Measurements from ENCODE around the gene S100A7A. TPM values are rescaled to one million over a fixed set of nuclear protein-coding genes. Genes with fewer than 3 reads are reported as not detected.

Gene S100A7A
- total RNA-seq, 2 experiments from 2014 or later: not detected

DNA sequence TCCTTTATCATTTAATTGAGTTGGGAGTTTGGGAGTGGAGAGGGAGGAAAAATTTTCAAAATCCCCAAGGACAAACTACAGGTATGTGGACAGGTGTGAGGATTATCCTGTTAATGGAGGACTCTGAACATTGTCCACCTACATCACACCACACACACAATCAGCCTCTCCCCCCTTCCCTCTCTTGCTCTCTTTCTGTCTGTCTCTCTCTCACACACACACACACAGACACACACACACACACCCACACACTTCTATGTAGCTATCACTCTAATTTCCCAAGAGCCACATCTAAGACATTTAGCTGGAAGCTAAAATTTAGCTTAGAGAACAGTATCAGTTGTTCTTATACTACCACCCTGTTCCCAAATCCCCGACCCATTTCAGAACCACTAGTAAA, 26.9 kb upstream of the S100A7A start:
- Mint-ChIP-seq H3K4me1 (peaks cover 5% of the 10 kb centered on the region), H3K36me3 (no peaks in the 10 kb centered on the region), H3K4me3 (no peak overlapping the region), H3K9me3 (no peaks in the 10 kb centered on the region), H3K27ac (no peak overlapping the region), H3K27me3 (peaks cover 9% of the 10 kb centered on the region)
- no peak for ATAC-seq (ENCODE audit: low read depth)
- no peak for DNase-seq
- POLR2A ChIA-PET: no interaction called here

DNA sequence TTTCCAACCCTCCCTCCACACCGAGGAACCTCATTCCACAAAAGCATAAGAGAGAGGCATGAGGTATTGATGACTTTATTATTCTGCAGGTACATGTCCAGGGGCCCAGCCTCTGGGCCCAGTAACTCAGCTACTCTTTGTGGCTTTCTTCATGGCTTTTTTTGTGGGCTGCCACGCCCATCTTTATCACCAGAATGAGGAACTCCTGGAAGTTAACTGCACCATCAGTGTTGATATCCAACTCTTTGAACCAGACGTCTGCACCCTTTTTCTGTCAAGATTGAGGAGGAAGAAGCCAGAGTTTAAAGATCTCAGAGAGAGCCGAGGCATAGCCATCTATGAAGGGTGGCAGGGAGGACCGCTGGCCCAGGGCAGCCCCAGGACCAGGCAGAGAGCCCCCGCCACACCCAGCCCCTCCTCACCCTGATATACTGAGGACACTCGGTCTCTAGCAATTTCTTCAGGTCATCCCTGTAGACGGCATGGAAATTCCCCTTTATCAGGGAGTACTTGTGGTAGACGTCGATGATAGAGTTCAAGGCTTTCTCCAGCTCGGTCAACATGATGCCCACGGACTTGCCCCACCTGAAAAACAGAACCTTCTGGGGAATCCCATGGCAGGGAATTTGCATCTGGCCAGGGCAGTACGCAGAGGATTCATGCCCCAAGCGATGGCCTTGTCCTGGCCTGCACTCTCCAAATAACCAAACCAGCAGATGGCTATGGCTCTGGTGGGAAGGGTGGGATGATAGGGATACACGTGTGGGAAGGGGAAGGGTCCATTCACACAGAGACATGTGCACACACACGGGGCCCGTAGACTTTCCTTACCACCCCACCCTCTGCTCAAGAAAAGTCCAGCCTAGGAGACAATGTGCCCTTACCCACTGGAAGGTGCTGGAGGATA, 26.1 kb upstream of the S100A7A start:
- H3K4me3 Mint-ChIP-seq: no peak overlapping the region
- DNase-seq (no peak), ATAC-seq (ENCODE audit: low read depth) (no peak)
- H3K27me3 Mint-ChIP-seq: peaks cover 9% of the 10 kb centered on the region
- peaks cover 5% of the 10 kb centered on the region for H3K4me1 Mint-ChIP-seq
- no peaks in the 10 kb centered on the region for H3K36me3 Mint-ChIP-seq
- no peak overlapping the region for H3K27ac Mint-ChIP-seq
- no peaks in the 10 kb centered on the region for H3K9me3 Mint-ChIP-seq
- POLR2A ChIA-PET: no interaction called here

DNA sequence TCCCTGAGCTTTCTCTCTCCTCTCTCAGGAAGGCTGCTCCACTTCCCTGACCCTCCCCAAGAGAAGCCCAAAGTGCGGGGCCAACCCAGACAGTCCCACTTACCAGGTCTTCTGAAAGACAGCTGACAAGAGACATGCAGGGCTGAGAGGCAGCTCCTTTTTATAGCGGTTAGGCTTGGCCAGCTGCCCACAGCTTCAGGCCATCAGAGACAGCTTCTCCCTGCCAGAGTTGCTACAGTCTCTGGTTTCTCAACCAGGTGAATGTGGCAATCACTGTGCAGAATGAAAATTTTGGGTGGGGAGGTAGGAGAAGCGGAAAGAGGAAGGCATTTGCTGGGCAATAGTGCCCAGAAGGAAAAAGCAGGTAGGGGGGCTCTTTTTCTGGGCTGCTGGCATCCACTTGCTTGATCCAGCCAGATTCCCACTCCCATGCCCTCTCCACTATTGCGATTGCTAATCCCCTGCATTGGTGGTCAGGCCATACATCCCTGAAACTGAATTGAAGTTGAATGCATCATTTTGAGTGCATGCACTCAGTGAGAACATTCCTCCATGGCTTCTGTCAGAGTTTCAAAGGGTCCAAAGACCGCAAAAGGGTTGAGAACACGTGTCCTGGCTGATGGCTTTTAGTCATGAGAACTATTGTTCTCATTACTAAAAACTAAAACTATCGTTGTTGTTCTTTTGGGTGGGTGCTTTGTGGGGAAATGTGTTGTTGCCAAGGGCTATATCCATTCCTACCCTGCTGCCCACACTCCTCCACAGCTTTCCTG, 25.2 kb upstream of the S100A7A start, which contains the start of gene S100A8:
Gene S100A8, minus strand, starts transcription at position 136 of the 773 bp plus-strand sequence. CDS start 538 bp downstream, outside the sequence.
- no peak within 1 kb of the TSS for H3K4me3 Mint-ChIP-seq
- no peak for ATAC-seq (ENCODE audit: low read depth)
- H3K27me3 Mint-ChIP-seq: peaks cover 15% of the 10 kb centered on the region
- no peaks in the 10 kb centered on the region for H3K9me3 Mint-ChIP-seq
- DNase-seq: no peak
- H3K27ac Mint-ChIP-seq: no peak within 1 kb of the TSS
- POLR2A ChIA-PET: no interaction called here
- no peaks in the 10 kb centered on the region for H3K36me3 Mint-ChIP-seq
- H3K4me1 Mint-ChIP-seq: peaks cover 3% of the 10 kb centered on the region

DNA sequence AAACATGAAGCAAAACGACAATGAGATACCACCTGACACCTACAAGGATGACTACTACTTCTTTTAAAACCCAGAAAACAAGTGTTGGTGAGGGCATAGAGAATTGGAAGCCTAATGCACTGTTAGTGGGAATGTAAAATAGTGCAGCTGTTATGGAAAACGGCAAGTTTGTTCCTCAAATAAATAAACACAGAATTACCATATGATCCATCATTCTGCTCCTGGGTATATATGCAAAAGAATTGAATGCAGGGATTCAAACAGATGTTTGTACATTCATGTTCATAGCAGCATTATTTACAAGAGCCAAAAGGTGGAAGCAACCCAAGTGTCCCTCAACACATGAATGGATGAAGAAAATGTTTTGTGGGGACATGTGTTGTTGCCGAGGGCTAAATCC, 24.1 kb upstream of the S100A7A start:
- Mint-ChIP-seq H3K9me3 (no peaks in the 10 kb centered on the region), H3K27me3 (peaks cover 11% of the 10 kb centered on the region), H3K27ac (no peak overlapping the region), H3K36me3 (no peaks in the 10 kb centered on the region), H3K4me1 (no peaks in the 10 kb centered on the region), H3K4me3 (no peak overlapping the region)
- POLR2A ChIA-PET: no interaction called here
- ATAC-seq (ENCODE audit: low read depth) (no peak), DNase-seq (no peak)

DNA sequence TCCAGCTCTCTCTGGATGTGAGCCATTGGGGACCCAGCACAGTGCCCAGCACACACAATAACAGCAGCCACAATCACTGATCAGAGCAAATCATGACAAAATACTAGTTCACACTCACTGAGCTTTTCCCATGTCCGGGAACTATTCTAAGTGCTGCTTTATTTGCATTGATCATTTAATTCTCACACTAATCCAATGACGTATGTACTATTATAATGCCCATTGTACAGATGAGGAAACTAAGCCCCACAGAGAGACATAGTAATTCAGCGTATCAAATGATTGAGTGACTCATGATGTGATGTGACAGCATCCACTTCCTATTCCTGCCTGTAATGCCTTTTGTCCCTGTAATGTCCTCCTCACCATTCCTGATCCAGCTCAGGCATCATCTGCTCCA, 23.5 kb upstream of the S100A7A start:
- POLR2A ChIA-PET: no interaction called here
- ATAC-seq (ENCODE audit: low read depth): no peak
- Mint-ChIP-seq H3K36me3 (no peaks in the 10 kb centered on the region), H3K4me3 (no peak overlapping the region), H3K9me3 (no peaks in the 10 kb centered on the region), H3K27me3 (peaks cover 11% of the 10 kb centered on the region), H3K4me1 (no peaks in the 10 kb centered on the region), H3K27ac (no peak overlapping the region)
- no peak for DNase-seq

DNA sequence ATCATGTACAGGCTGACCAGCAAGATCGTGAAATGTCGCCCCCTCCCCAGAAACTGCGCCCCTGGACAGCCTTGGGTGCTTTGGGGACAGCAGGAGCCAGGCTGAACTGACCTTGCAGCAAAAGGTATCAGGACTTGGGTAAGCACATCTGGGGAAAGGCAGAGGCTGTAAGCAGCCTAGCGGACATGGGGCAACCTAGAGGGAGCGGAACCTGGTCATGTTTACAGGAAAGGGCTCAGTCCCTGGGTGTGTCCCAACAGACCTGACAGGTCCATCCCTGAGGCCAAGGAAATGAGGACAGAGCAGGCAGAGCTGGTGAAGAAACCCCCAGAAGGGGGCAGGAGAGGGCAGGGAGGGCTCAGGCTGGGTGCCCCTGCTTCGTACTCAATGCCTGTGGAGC, 22.4 kb upstream of the S100A7A start:
- H3K27me3 Mint-ChIP-seq: peaks cover 11% of the 10 kb centered on the region
- H3K27ac Mint-ChIP-seq: no peak overlapping the region
- no peak for ATAC-seq (ENCODE audit: low read depth)
- no peak overlapping the region for H3K4me3 Mint-ChIP-seq
- no peaks in the 10 kb centered on the region for H3K4me1 Mint-ChIP-seq
- no peaks in the 10 kb centered on the region for H3K9me3 Mint-ChIP-seq
- no peak for DNase-seq
- no peaks in the 10 kb centered on the region for H3K36me3 Mint-ChIP-seq
- POLR2A ChIA-PET: no interaction called here

DNA sequence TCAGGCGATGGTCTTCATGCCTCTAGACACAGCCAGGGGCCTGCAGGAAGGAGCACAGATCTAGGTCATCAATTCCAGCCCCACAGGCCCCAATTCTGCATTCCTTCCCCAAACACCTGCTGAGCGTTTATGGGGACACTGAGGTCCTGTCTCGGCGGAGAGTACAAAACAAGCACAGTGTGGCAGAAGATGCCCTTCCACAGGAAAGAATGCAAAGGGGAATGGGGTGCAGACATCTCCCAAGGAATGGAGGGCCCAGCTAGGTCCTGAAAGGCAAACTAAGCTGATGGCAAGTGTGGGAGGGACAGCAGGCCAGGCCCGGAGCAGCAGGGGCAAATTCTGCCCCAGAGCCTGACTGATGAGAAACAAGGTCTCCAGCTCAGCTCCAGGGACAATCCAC, 21.9 kb upstream of the S100A7A start:
- no peak overlapping the region for H3K27ac Mint-ChIP-seq
- H3K9me3 Mint-ChIP-seq: no peaks in the 10 kb centered on the region
- no peak overlapping the region for H3K4me3 Mint-ChIP-seq
- POLR2A ChIA-PET: no interaction called here
- DNase-seq (no peak), ATAC-seq (ENCODE audit: low read depth) (no peak)
- no peaks in the 10 kb centered on the region for H3K36me3 Mint-ChIP-seq
- H3K4me1 Mint-ChIP-seq: no peaks in the 10 kb centered on the region
- H3K27me3 Mint-ChIP-seq: peaks cover 11% of the 10 kb centered on the region

DNA sequence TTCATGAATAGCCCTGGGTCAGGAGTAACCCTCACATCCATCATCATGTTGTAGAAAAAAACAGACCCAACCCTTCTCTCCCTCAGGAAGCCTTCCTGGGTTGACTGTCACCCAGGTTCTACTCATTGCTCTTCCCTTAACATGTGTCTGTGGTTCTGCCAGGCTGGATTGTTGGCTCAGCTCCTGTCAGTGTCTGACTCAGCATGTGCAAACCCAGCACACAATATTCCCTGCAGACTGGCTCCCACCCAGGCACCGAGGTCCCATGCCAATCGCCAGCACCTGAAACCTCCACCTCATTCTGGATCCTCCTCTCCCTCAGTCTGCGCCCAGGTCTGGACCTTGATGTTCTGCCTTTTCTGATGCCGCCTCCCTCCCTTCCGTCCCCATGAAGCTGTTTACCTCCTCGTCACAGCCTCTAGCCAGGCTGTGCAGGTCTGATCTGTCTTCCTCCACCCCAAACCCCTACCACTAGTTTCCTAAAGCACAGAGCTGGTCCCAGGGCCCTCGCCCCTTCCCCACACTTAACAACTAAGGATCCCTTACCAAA, 21.1 kb upstream of the S100A7A start:
- H3K9me3 Mint-ChIP-seq: no peaks in the 10 kb centered on the region
- POLR2A ChIA-PET: no interaction called here
- no peak overlapping the region for H3K4me3 Mint-ChIP-seq
- no peak for DNase-seq
- no peaks in the 10 kb centered on the region for H3K4me1 Mint-ChIP-seq
- no peak for ATAC-seq (ENCODE audit: low read depth)
- H3K27me3 Mint-ChIP-seq: peaks cover 8% of the 10 kb centered on the region
- no peaks in the 10 kb centered on the region for H3K36me3 Mint-ChIP-seq
- H3K27ac Mint-ChIP-seq: no peak overlapping the region

DNA sequence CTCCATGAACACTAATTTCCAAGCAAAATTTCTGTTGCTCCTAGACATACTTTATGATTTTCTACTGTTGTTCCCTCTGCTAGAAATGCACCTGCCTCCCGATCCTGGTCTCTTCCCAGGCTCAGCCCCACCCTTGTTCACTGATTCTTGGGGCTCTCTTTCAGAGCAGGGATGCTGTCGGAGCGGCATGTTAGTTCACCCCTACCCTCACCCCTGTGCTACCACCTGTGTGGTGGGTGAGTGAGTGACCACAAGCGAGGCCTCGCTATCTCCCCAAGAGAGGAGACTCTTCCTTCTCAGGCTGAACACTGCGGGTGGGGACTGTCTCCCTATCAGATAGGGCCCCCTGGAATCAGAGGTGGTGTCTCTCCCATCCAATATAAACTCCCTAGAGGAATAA, 20.5 kb upstream of the S100A7A start:
- Mint-ChIP-seq H3K36me3 (no peaks in the 10 kb centered on the region), H3K4me3 (no peak overlapping the region), H3K27ac (no peak overlapping the region), H3K9me3 (no peaks in the 10 kb centered on the region), H3K27me3 (peaks cover 7% of the 10 kb centered on the region), H3K4me1 (no peaks in the 10 kb centered on the region)
- DNase-seq (no peak), ATAC-seq (ENCODE audit: low read depth) (no peak)
- POLR2A ChIA-PET: no interaction called here

DNA sequence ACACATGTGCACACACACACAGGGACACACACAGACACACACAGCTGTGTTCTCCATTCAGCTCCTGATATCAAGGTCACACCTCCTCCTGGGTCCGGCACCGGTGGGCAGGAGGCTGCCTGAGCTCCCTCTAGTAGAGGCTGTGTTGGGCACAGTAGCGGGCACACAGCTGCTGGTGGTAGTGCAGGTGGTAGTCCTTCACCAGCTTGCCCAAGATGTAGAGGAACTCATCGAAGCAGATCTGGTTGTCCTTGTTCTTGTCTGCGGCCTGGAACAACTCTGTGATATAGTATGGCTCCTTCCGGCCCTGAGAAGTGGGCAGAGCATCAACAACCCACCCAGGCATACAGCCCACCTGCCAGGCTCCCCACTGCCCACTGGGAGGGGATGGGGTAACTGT, 19.9 kb upstream of the S100A7A start:
- Mint-ChIP-seq H3K4me1 (no peaks in the 10 kb centered on the region), H3K9me3 (no peaks in the 10 kb centered on the region), H3K27ac (no peak overlapping the region), H3K27me3 (peaks cover 6% of the 10 kb centered on the region), H3K36me3 (no peaks in the 10 kb centered on the region), H3K4me3 (no peak overlapping the region)
- DNase-seq (no peak), ATAC-seq (ENCODE audit: low read depth) (no peak)
- POLR2A ChIA-PET: no interaction called here

DNA sequence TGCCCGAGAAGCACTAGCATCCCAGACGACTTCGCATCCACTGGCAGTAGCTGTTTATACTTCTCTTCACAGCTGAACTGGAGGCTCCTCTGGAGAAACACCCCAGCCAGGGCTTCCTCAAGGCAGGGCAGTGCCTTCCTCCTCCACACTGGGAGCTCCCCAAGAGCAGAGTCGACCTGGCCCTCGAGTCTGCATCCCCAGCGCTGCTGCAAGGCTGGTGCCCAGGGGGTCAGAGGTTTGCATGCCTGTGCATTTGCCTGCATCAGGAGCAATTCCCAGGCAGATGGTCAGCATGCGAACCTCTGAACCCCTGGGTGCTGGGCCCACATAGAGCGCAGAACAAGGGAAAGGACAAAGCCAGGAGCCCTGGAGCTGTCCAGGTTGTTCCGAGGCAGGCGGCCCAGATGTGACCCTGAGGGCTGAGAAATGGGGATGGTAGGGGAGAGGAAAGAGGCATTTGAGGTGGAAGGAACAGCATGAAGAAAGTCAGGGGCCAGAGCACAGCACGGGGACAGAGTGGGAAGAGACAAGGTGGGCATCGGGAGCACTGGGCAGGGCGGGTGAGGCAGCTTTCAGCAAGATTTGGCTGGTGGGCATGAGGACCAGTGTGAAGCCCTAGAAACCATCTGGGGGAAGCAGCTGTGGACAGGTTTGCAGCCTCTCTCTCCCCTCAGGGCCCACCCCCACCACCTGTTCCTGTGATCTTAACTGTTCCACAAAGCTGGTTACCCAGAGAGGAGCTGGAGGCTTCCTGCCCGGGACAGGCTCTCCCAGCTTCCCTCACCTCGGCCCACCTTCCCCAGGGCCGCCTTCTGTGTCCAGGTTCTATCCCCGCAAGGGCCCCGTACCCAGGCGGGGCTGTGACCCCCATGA, 19.0 kb upstream of the S100A7A start:
- no peaks in the 10 kb centered on the region for H3K9me3 Mint-ChIP-seq
- H3K36me3 Mint-ChIP-seq: no peaks in the 10 kb centered on the region
- no peak for ATAC-seq (ENCODE audit: low read depth)
- peaks cover 6% of the 10 kb centered on the region for H3K27me3 Mint-ChIP-seq
- H3K4me3 Mint-ChIP-seq: no peak overlapping the region
- H3K4me1 Mint-ChIP-seq: no peaks in the 10 kb centered on the region
- H3K27ac Mint-ChIP-seq: no peak overlapping the region
- no peak for DNase-seq
- POLR2A ChIA-PET: no interaction called here

DNA sequence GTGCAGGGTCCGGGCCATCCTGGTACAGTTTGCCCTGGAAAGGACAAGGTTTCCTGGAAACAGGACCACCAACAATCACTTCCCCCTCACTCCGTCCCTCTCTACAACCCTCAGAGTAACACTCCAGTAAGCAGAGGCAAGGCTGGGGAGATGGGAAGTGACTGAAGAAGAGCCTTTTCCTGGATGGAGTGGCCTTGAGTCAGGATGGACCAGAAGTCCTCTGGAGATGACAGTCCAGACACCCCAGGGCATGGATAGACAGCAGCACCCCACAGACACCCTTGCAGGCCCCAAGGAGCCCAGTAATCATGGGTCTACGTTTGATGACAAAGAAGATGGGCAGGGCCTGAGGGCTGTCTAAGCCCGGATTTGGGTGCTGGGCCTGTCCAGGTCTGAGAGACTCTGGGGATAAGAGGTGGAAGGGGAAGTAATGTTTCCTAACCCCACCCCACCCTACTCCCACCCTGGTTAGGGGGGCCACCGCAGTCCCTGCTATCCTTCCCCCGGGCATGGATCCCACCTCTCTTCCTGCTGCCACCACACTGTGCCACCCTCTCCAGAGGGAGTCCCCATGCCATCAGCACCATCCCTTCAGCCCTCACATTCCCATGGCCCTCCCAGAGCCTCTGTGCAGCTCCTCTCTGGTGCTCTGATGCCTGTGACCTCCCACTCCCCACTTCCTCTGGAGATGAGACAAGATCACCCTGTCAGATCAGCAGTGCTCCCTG, 18.2 kb upstream of the S100A7A start:
- H3K27ac Mint-ChIP-seq: no peak overlapping the region
- H3K36me3 Mint-ChIP-seq: no peaks in the 10 kb centered on the region
- no peaks in the 10 kb centered on the region for H3K9me3 Mint-ChIP-seq
- POLR2A ChIA-PET: no interaction called here
- H3K4me1 Mint-ChIP-seq: no peaks in the 10 kb centered on the region
- H3K4me3 Mint-ChIP-seq: no peak overlapping the region
- DNase-seq (no peak), ATAC-seq (ENCODE audit: low read depth) (no peak)
- H3K27me3 Mint-ChIP-seq: peaks cover 6% of the 10 kb centered on the region

All from activated naive CD8-positive, alpha-beta T cell treated with anti-CD3 and anti-CD28 coated beads, Interleukin-2, amount 10 ng/mL, durations not matched to agents 7 days and 5 days (primary cell).